SH-SY5Y (cell line): Measurements from ENCODE around the gene LPCAT1.

Experiments used
- GATA2 ChIP-seq: IDR thresholded peaks from 2 replicates; pipeline ENCODE4 v1.6.1; 2011; ENCODE audit warnings: mild to moderate bottlenecking, low read depth, low read length
- GATA3 ChIP-seq: IDR thresholded peaks from 2 replicates; pipeline ENCODE4 v1.6.1; 2011; ENCODE audit warnings: low read depth, mild to moderate bottlenecking, low read length, moderate library complexity

DNA sequence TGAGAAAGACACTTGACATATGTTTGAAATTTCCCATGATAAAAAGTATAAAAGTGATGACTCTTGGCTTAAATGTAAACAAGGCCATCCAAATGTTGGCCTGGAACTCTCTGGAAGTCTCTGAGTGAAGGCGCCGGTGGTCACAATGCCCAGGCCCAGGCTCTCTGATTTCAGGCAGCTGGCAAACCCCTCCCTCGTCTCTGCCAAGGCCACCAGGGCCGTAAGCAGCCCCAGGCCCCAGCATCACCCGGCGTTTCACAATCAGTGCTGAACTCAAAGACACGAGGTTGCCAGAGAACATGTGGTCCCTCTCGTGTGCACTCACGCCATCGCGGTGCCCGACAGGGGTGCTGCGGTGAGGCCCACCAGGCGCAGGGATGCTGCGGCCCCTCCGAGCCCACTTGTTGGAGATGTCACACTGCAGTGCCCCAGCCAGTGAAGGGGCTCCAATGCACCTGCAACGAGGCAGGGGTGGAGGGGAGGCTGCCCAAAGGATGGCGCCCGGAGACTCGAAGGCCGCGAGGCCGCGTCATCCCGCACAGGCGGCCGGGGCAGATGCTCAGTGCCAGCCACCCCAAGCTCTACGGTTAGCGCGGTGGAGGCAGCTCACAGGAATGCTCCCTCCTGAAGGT is 15.0 kb downstream of the LPCAT1 start:
- TF ChIP-seq GATA3: no peak
- TF ChIP-seq GATA2: no peak
